GM19468 (cell line): Measurements from ENCODE around the gene KPNA2.

ENCODE experiments used
- ATAC-seq: cut with Tn5 transposase; IDR thresholded peaks from one replicate; pipeline ENCODE4 v1.9.1; 2021; ENCODE audit warnings: mild to moderate bottlenecking, moderate library complexity, moderate number of reproducible peaks; ENCODE audit not compliant: unreplicated experiment; ENCODE audit errors: extremely low read depth

The KPNA2 gene

GRCh38 chr17:68095205-68095811, 59.8 kb downstream of the KPNA2 start:
- no peak for ATAC-seq

GRCh38 chr17:68096111-68096510, 60.6 kb downstream of the KPNA2 start:
- no peak for ATAC-seq
